Bronchial epithelial cell (primary cell): ENCODE results near the gene OR10AD1. TPM values are rescaled to one million over a fixed set of nuclear protein-coding genes. Genes with fewer than 3 reads are reported as not detected.

ENCODE experiments used
- DNase-seq: peaks from one replicate; pipeline ENCODE4 v3.0.0-alpha.2; 2010; ENCODE audit warnings: low read depth
- FAIRE-seq: peaks from 2 replicates; lab custom pipeline; 2011; peaks lifted over from hg19 to GRCh38; lab: Jason Lieb, UNC
- H3K27me3 ChIP-seq: 2 replicates; pipeline ENCODE4 v1.5.1; 2011; ENCODE audit warnings: low read length; ENCODE audit not compliant: control insufficient read depth, insufficient read depth
- H3K36me3 ChIP-seq: 2 replicates; pipeline ENCODE4 v1.5.1; 2011; ENCODE audit warnings: low read length; ENCODE audit not compliant: control insufficient read depth, insufficient read depth
- H3K4me3 ChIP-seq: 2 replicates; pipeline ENCODE4 v1.5.1; 2011; ENCODE audit warnings: mild to moderate bottlenecking, low read depth, low read length, control low read depth
- CTCF ChIP-seq: IDR thresholded peaks from 2 replicates; pipeline ENCODE4 v1.5.1; 2011; ENCODE audit warnings: mild to moderate bottlenecking, moderate library complexity, low read length, control low read depth, inconsistent platforms; ENCODE audit not compliant: insufficient read depth, severe bottlenecking
- total RNA-seq: library from RNA; depleted of rRNA; stranded (reverse); fragments of >200 nt; gene quantifications from 2 replicates; pipeline ENCODE4 v1.2.1, GENCODE V29; 2014

OR10AD1 gene
- total RNA-seq, 1 donor from 2014 or later = not detected

GRCh38 chr12:48175613-48176416, 27.3 kb downstream of the OR10AD1 start:
- H3K4me3 ChIP-seq = no peak overlapping the region
- no peak for TF ChIP-seq CTCF
- no peak for FAIRE-seq
- H3K27me3 ChIP-seq = peaks cover 3% of the 10 kb centered on the region
- no peak for DNase-seq
- no peaks in the 10 kb centered on the region for H3K36me3 ChIP-seq

- FAIRE-seq = peak; percentile 7
- no peak overlapping the region for H3K4me3 ChIP-seq
- no peak for DNase-seq
- H3K27me3 ChIP-seq = no peaks in the 10 kb centered on the region
- no peak for TF ChIP-seq CTCF
- H3K36me3 ChIP-seq = no peaks in the 10 kb centered on the region
These were observed 34.1 kb downstream of the OR10AD1 start for GRCh38 chr12:48169011-48169410.

GRCh38 chr12:48165089-48165981, 37.8 kb downstream of the OR10AD1 start:
- DNase-seq (peak; percentile 60), FAIRE-seq (no peak)
- H3K27me3 ChIP-seq = no peaks in the 10 kb centered on the region
- H3K4me3 ChIP-seq = no peak overlapping the region
- no peaks in the 10 kb centered on the region for H3K36me3 ChIP-seq
- peak; percentile 86 for TF ChIP-seq CTCF

GRCh38 chr12:48164451-48164850, 38.6 kb downstream of the OR10AD1 start:
- Histone ChIP-seq H3K4me3 (no peak overlapping the region), H3K36me3 (no peaks in the 10 kb centered on the region), H3K27me3 (no peaks in the 10 kb centered on the region)
- TF ChIP-seq CTCF = no peak
- FAIRE-seq (no peak), DNase-seq (no peak)

- Histone ChIP-seq H3K36me3 (no peaks in the 10 kb centered on the region), H3K4me3 (no peak overlapping the region), H3K27me3 (no peaks in the 10 kb centered on the region)
- TF ChIP-seq CTCF = no peak
- DNase-seq (no peak), FAIRE-seq (no peak)
These were observed 39.8 kb downstream of the OR10AD1 start for GRCh38 chr12:48163150-48163747.
